ENCODE measurements around the gene HMX3.

Gene HMX3

DNA sequence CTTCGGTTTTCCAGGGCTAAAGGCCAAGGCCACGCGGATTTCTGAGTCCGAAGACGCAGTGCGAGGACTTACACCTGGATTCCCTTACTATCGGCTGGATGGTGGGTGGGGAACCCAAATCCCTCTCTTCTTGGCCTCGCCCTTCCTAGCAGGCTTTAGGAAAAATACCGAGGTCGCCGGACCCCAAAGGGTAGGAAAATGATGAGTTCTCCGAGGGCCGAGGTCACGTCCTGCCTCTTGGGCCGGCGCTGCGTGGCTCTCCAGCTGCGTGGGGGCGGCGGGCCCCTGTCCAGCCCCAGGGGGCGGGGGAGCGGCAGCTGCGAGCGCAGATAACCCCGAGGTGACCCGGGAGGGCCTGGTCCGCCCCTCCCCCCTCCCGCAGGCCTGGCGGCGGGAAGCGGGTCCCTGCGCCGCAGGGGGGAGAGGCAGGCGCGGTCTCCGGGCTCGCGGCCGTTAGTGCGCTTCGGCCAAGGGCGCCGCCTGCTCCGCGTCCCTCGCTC lies 805 bp upstream of the HMX3 start:
- DNase-seq, result no peak

DNA sequence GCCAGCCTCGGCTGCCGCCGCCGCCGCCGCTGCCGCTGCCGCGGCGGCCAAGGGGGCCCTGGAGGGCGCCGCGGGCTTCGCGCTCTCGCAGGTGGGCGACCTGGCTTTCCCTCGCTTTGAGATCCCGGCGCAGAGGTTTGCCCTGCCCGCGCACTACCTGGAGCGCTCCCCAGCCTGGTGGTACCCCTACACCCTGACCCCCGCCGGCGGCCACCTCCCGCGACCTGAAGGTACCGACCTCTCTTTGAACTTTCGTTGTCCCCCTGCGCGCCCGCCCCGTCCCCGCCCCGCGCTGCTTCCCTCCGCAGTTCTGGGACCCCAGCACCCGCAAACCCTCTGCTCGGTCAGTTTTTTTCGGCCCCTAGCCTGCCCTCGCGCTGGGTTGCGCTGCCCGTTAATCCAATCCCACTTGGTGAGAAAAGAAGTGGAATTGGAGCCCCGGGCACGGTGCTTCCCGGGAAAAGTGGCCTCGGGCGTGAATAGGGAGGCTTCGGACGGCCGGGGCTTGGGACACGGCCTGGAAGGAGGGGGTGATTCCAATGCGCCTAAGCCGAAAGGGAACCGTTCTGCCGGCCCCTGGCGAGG lies 543 bp downstream of the HMX3 start:
- no peak for DNase-seq

DNA sequence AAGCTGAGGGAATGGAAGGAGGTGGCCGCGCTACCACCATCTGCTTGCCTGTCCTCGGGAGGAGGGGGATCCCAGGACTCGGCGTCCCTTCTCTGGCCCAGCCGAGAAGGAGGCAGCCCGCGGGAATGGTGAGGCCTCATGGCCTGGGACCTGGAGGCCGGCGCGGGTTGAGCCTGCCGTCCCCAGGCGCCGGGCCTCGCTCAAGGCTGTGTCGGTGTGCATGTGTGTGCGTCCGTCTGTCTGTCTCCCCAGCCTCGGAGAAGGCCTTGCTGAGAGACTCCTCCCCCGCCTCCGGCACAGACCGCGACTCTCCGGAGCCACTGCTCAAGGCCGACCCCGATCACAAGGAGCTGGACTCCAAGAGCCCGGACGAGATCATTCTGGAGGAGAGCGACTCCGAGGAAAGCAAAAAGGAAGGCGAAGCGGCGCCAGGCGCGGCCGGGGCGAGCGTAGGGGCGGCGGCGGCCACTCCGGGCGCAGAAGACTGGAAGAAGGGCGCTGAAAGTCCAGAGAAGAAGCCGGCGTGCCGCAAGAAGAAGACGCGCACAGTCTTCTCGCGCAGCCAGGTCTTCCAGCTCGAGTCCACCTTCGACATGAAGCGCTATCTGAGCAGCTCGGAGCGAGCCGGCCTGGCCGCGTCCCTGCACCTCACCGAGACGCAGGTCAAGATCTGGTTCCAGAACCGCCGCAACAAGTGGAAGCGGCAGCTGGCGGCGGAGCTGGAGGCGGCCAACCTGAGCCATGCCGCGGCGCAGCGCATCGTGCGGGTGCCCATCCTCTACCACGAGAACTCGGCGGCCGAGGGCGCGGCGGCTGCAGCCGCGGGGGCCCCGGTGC lies 1.3 kb downstream of the HMX3 start:
- DNase-seq, result peak; percentile 58

- DNase-seq, result no peak
Observed at GRCh38 chr10:123139165-123139520, 3.4 kb downstream of the HMX3 start.

- peak; percentile 63 for DNase-seq
Observed at GRCh38 chr10:123139521-123140163, 3.9 kb downstream of the HMX3 start.

GRCh38 chr10:123140164-123140982 lies 4.6 kb downstream of the HMX3 start:
- DNase-seq, result no peak

- no peak for DNase-seq
Observed at GRCh38 chr10:123140983-123141390, 5.2 kb downstream of the HMX3 start.

- no peak for DNase-seq
Observed at GRCh38 chr10:123141791-123142700, 6.3 kb downstream of the HMX3 start.

DNA sequence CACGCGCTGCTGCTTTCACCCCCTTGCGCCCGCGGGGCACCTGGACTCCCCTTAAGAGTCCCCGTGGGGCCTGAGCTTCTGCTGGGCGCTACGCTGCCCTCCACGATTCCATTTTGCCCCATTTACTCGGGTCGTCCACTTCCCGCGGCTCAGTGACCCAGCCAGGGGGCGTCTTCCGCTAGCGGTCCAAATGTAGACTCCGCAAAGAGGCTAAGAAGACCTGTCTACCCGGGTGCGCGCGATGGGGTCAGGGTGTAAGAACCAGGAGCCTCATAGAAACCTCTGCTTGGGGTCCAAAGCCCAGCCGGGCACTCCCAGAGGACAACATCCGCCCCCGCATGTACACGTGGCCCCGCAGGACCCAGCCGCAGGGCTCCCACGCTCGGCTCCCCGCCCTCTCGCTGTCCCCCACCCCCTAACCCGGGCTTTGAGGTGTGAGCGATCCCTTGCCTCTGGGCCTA lies 7.0 kb downstream of the HMX3 start:
- DNase-seq, result no peak

- DNase-seq, result no peak
Observed at GRCh38 chr10:123143162-123143824, 7.5 kb downstream of the HMX3 start.

GRCh38 chr10:123143825-123144168 lies 8.0 kb downstream of the HMX3 start:
- no peak for DNase-seq

- no peak for DNase-seq
Observed at GRCh38 chr10:123144697-123145541, 9.1 kb downstream of the HMX3 start.

GRCh38 chr10:123145542-123146012 lies 9.8 kb downstream of the HMX3 start:
- no peak for DNase-seq

DNA sequence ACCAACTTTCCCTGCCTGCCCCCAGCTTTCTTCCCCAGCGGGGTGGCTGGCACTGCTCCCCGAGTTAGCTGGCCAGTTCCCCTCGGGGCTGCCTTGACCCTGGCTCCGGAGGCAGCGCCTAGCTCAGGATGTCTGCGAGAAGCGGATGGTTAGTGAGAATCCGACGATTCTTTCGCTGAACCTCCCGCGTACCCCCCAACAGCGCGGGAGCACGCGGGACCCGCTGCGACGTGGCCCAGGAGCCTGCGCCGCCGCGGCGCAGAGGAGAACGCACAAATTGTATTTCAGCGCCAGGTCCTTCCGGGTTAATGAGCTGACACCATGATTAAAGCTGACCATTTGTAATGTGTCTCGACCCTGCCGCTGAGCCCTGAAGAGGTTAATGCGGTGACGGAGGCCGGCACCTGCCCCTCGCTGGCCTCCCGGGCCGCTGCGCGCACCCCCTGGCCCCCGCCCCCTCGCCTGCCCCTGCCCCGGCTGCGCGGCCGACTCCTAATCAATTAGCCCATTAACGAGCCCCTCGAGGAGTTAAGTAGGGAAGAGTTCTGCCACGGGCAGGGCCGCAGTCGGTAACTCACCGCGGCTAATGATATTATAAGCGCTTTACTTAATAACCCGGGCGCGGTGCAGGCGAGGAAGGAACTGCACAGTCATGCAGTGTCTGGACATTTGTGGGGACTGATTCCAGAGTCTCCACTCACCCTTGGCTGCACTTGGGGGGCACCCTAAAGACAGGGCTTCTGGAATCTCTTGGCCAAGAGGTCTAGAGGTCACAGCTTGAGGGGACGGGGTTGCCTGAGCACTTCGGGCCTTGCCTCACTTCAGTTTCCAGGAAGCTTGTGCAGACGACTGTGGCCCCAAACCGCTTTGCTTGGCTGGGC lies 10.5 kb downstream of the HMX3 start:
- no peak for DNase-seq

- DNase-seq, result no peak
Observed at GRCh38 chr10:123146894-123147634, 11.3 kb downstream of the HMX3 start.

DNA sequence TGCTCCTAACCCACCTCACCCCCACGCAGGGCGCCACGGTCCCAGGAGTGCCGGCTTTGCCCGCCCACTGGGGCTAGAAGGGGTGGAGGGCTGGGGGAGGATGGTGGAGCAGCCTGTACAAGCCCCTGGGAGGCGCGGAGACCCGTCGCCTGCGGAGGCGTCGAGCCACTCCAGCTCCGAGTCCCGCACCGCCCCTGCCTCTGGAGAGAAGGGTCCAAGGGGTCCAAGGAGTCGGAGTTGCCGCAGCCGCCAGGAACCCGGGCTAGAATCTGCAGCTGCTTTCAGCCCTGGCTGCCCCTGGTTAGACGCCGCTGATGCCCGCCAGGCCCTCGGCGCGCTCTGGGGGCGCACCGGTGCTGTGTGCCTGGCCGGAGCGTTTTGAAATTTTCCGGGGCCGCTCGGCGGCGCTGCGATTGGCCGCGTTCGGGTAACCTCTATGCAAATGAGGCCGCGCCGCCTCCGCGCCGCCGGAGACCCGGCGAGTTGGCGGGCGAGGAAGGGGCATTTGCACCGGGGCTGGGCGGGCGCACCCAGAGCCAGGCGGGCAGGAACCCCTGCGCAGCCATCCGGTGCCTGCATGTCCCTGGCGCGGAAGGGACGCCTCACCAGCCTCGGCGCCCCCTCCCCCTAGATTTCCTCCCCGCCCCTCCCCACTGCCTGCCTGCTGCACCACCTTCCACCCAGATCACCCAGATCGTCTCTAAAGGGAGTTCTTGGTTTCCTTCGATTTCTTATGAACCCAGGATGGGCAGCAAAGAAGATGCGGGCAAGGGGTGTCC lies 12.1 kb downstream of the HMX3 start, which contains the start of gene HMX2:
TSS of gene HMX2 (plus strand) at position 502 of the 779 bp plus-strand sequence. CDS start at position 745, 243 bp downstream.
- no peak for DNase-seq

DNA sequence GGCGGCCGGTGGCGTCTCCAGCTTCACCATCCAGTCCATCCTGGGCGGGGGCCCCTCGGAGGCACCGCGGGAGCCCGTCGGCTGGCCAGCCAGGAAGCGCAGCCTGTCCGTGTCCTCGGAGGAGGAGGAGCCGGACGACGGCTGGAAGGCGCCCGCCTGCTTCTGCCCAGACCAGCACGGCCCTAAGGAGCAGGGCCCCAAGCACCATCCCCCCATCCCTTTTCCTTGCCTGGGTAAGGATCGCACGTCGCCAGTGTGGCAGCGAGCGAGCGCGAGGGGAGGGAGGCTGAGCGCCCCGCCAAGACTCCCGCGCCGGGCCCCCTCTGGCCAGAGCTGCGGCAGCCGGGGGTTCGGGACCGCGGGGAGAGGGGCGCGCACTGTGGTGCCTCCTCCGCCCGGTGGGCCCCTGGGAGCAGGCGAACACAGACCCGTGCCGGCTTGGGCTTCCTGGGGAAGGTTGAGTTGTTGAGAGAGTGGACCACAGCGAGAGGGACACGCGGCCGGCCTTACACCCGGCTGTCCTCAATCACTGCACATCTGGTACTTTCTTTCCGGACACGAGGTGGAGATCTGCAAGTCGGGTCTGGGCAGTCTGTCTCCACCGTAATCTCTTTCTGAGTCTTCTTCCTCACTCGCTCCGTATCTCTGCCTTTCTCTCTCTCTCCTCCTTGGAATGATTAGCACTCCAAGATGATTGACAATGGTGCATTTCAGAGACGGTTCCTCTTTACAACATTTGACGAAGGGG lies 12.8 kb downstream of the HMX3 start:
- DNase-seq, result no peak

Data from hematopoietic multipotent progenitor cell treated with erythropoietin and hydrocortisone succinate and interleukin-3 and kit ligand, for 4 days (in vitro differentiated cells).